Thyroid gland (tissue), 4 donors: ENCODE measurements around the gene CUEDC1. TPM values are rescaled to one million over a fixed set of nuclear protein-coding genes. Genes with fewer than 3 reads are reported as not detected.

Experiments used
- DNase-seq, 2 donors: peaks; one replicate each; pipeline ENCODE4 v3.0.0-alpha.2; 2019
- H3K27ac ChIP-seq, 3 donors: fragments of 200-600 bp; sonication (generic); 1 replicate in 2 of 3; 2 replicates in 1 of 3; pipeline ENCODE4 v1.5.1; 2016 to 2019; ENCODE audit warnings: mild to moderate bottlenecking in 1 of 3, moderate library complexity in 1 of 3
- H3K27me3 ChIP-seq: fragments of 200-600 bp; sonication (generic); one replicate; pipeline ENCODE4 v1.5.1; 2019
- H3K36me3 ChIP-seq, 2 donors: fragments of 200-600 bp; sonication (generic); one replicate each; pipeline ENCODE4 v1.5.1; 2016 to 2019
- H3K4me1 ChIP-seq, 2 donors: fragments of 200-600 bp; sonication (generic); one replicate each; pipeline ENCODE4 v1.5.1; 2017 to 2019
- H3K4me3 ChIP-seq, 3 donors: fragments of 200-600 bp; sonication (generic); replicated peaks in 1 of 3; 1 replicate in 2 of 3; 2 replicates in 1 of 3; pipeline ENCODE4 v1.5.1; 2016; ENCODE audit warnings: mild to moderate bottlenecking in 1 of 3
- H3K9me3 ChIP-seq: fragments of 200-600 bp; sonication (generic); one replicate; pipeline ENCODE4 v1.5.1; 2017
- CTCF ChIP-seq, 6 experiments: fragments of 200-600 bp in 3 of 6; fragments of 450-650 bp in 3 of 6; sonication (generic) in 3 of 6; IDR thresholded peaks; one replicate each; pipeline ENCODE4 v1.5.1; 2016 to 2019; ENCODE audit warnings: antibody characterized with exemption in 6 of 6, mild to moderate bottlenecking in 2 of 6, inconsistent platforms in 1 of 6, moderate library complexity in 1 of 6
- POLR2A ChIP-seq, 2 donors: fragments of 450-650 bp; IDR thresholded peaks; one replicate each; pipeline ENCODE4 v1.6.1; 2017; ENCODE audit warnings: antibody characterized with exemption in 2 of 2, mild to moderate bottlenecking in 2 of 2, moderate library complexity in 1 of 2
- WGBS, 2 donors: methylation state at CpG; one replicate each; pipeline ENCODE4 v1.1.5; 2017; 5-methylcytosine and 5-hydroxymethylcytosine counted together
- intact Hi-C: fragments of 100-400 bp; cut with DNase I; formaldehyde crosslinking; loops from one replicate; pipeline ENCODE4 v1.15.1; 2023
- total RNA-seq, 4 donors: library from RNA; depleted of rRNA; stranded (reverse); fragments of >200 nt; gene quantifications; one replicate each; pipeline ENCODE4 v1.2.3, GENCODE V29; 2016

CUEDC1 gene
- total RNA-seq, 4 donors from 2014 or later: 25.6 to 32.3 (median 29.9) TPM

- Histone ChIP-seq H3K4me1 (peaks cover 55 to 63% of the 10 kb centered on the region in 2 donors), H3K27ac (no peak overlapping the region), H3K27me3 (no peaks in the 10 kb centered on the region), H3K4me3 (no peak overlapping the region), H3K36me3 (no peaks in the 10 kb centered on the region), H3K9me3 (no peaks in the 10 kb centered on the region)
- 91 to 97% methylated on average over 3 of the region's 3 CpGs for WGBS, 2 donors
- TF ChIP-seq POLR2A (IDR thresholded peaks at IDR 0.05): no peak
- no peak for TF ChIP-seq CTCF (IDR thresholded peaks at IDR 0.05)
- no peak for DNase-seq
- intact Hi-C loops: no loop called here
These were observed 11.6 kb downstream of the CUEDC1 start for GRCh38 chr17:57943645-57944044.

- H3K4me1 ChIP-seq: peaks cover 50 to 58% of the 10 kb centered on the region in 2 donors
- no peaks in the 10 kb centered on the region for H3K27me3 ChIP-seq
- 83 to 90% methylated on average over 5 to 6 of the region's 6 CpGs for whole genome bisulfite sequencing, 2 donors
- no peaks in the 10 kb centered on the region for H3K36me3 ChIP-seq
- no peak for DNase-seq
- H3K27ac ChIP-seq: no peak overlapping the region
- H3K4me3 ChIP-seq: no peak overlapping the region
- intact Hi-C loops: no loop called here
- H3K9me3 ChIP-seq: no peaks in the 10 kb centered on the region
- no peak for TF ChIP-seq POLR2A (IDR thresholded peaks at IDR 0.05)
- TF ChIP-seq CTCF (IDR thresholded peaks at IDR 0.05): no peak
These were observed 12.1 kb downstream of the CUEDC1 start for GRCh38 chr17:57943140-57943539.

- Histone ChIP-seq H3K36me3 (no peaks in the 10 kb centered on the region), H3K27ac (peak overlapping the region in 2 of 3 donors; percentile 53 to 54), H3K4me3 (no peak overlapping the region), H3K4me1 (peaks cover 46 to 53% of the 10 kb centered on the region in 2 donors), H3K27me3 (no peaks in the 10 kb centered on the region), H3K9me3 (no peaks in the 10 kb centered on the region)
- DNase-seq: no peak
- TF ChIP-seq POLR2A (IDR thresholded peaks at IDR 0.05): no peak
- TF ChIP-seq CTCF (IDR thresholded peaks at IDR 0.05): no peak
- intact Hi-C loops: no loop called here
- 65 to 72% methylated on average over 10 of the region's 10 CpGs for WGBS, 2 donors
These were observed 13.5 kb downstream of the CUEDC1 start for GRCh38 chr17:57941384-57942370.

- WGBS, 2 donors: 54 to 67% methylated on average over 5 of the region's 5 CpGs
- Histone ChIP-seq H3K9me3 (no peaks in the 10 kb centered on the region), H3K27ac (peak overlapping the region; percentile 35 to 54 (median 53)), H3K4me1 (peaks cover 46 to 53% of the 10 kb centered on the region in 2 donors), H3K27me3 (no peaks in the 10 kb centered on the region), H3K36me3 (no peaks in the 10 kb centered on the region), H3K4me3 (no peak overlapping the region)
- peak; percentile 89 to 93 for DNase-seq
- TF ChIP-seq CTCF (IDR thresholded peaks at IDR 0.05): no peak
- TF ChIP-seq POLR2A (IDR thresholded peaks at IDR 0.05): no peak
- intact Hi-C loops: no loop called here
These were observed 14.4 kb downstream of the CUEDC1 start for GRCh38 chr17:57940653-57941329.
